Cardiac fibroblast (primary cell): ENCODE measurements around the gene TBC1D14.

Experiments used
- DNase-seq, 2 donors: peaks; one replicate each; pipeline versions ENCODE4 v3.0.0 to v3.0.0-alpha.2; 2010; ENCODE audit warnings: low read depth in 2 of 2
- H3K4me3 ChIP-seq, 2 donors: replicated peaks in 1 of 2; 1 replicate in 1 of 2; 2 replicates in 1 of 2; pipeline ENCODE4 v1.5.1; 2011; ENCODE audit warnings: low read depth in 2 of 2, low read length in 2 of 2, mild to moderate bottlenecking in 2 of 2, moderate library complexity in 1 of 2
- TF ChIP-seq, protein P1 (sequence below): IDR thresholded peaks from one replicate; pipeline ENCODE4 v1.5.1; 2011; ENCODE audit warnings: low read depth, mild to moderate bottlenecking, low read length, inconsistent platforms

Gene TBC1D14

DNA sequence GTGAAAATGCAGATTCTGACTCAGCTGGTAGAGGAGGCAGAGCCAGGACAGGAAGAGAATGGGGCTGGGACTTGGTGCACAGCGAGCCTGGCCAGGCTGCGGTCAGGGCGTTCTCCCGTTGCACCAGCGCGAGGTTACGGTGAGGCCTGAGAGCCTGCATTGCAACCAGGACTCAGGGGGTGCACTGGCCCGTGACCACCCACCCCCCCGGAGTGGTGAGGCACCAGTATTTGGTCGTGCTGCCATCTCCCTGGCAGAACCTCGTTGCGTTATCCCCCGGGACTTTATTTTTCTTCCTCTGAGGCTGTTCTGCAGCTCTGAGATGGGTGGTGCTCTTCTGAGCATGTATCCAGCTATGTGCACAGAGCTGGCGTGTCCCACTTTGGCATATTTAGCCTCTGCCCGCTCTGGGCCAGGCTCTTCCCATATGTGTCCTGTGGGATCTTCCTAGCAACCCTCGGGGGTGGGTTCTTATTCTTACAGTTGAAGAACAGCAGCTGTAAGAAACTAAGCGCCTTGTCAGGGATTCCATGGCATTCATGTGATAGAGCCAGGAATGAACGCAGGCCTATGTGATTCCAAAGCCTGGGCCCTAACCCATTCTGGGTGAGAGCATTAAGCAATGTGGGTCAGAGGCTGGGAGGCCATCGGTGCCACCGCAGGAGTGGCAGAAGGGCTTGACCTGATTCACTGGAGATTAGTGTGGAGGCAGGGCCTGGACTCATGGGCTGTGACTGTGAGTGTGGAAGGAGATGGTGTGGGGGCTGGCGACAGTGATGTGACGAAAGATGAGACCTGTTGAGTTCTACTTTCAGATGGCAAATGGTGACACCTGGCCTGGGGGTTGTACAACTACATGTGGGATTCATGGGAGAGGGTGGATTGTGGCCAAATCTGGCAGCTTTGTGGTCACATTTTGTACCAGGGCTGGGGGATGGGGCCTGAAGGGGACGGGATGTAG lies 136.6 kb downstream of the TBC1D14 start:
- no peak for DNase-seq
- TF ChIP-seq, protein P1, sequence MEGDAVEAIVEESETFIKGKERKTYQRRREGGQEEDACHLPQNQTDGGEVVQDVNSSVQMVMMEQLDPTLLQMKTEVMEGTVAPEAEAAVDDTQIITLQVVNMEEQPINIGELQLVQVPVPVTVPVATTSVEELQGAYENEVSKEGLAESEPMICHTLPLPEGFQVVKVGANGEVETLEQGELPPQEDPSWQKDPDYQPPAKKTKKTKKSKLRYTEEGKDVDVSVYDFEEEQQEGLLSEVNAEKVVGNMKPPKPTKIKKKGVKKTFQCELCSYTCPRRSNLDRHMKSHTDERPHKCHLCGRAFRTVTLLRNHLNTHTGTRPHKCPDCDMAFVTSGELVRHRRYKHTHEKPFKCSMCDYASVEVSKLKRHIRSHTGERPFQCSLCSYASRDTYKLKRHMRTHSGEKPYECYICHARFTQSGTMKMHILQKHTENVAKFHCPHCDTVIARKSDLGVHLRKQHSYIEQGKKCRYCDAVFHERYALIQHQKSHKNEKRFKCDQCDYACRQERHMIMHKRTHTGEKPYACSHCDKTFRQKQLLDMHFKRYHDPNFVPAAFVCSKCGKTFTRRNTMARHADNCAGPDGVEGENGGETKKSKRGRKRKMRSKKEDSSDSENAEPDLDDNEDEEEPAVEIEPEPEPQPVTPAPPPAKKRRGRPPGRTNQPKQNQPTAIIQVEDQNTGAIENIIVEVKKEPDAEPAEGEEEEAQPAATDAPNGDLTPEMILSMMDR: no peak
- no peak overlapping the region for H3K4me3 ChIP-seq

DNA sequence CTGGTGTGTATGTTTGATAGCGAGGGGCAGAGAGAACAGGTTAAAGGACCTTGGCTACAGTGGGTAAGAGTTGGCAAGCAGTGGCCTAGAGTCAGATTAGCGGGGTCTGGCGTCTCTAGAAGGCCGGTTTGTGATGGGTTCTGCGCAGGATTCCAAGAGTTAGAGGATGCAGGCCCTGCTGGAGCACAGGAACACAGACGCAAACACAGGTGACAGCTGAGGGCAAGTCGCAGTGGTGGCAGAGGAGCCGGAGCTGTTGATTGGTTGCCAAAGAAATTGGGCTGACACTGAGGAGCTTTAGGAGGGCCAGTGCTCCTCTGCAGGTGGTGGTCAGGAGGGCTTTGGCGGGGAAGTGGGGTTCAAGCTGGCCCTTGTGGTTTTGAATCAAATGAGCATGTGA lies 137.3 kb downstream of the TBC1D14 start:
- no peak overlapping the region for H3K4me3 ChIP-seq
- TF ChIP-seq, protein P1: no peak
- DNase-seq: no peak

DNA sequence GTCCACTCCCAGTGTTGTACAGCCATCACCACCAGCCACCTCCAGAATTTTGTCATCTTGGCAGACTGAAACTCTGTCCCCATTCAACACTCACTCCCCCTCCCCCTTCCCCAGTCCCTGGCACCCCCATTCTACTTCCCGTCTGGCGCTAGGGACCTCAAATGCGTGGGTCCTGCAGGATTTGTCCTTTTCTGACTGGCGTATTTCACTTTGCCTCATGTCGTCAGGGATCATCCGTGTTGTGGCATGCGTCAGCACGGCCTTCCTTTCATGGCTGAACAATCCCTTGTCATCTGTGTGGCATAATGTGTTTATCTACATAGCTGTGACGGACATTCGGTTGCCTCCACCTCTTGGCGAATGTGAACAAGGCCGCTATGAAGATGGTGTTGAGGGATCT lies 139.0 kb downstream of the TBC1D14 start:
- TF ChIP-seq, protein P1: no peak
- DNase-seq: no peak
- no peak overlapping the region for H3K4me3 ChIP-seq

DNA sequence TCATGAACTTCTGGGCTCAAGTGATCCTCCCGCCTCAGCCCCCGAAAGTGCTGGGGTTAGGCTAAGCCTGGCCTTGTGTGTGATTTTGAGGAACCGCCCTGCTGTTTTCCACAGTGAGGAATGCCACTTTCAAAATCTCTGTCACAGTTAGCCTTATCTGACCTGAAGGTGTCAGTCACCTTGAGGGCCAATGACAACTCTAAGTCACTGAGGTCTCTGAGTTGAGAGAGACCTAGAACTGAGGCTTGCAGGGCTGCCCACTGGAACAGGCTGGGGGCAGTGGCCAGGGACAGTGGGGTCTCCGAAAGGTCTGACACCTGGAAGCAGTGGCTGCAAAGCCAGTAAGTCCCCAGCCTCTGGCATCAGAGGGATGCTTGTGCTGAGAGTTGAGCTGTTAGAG lies 139.7 kb downstream of the TBC1D14 start:
- DNase-seq: no peak
- TF ChIP-seq, protein P1: no peak
- H3K4me3 ChIP-seq: no peak overlapping the region

DNA sequence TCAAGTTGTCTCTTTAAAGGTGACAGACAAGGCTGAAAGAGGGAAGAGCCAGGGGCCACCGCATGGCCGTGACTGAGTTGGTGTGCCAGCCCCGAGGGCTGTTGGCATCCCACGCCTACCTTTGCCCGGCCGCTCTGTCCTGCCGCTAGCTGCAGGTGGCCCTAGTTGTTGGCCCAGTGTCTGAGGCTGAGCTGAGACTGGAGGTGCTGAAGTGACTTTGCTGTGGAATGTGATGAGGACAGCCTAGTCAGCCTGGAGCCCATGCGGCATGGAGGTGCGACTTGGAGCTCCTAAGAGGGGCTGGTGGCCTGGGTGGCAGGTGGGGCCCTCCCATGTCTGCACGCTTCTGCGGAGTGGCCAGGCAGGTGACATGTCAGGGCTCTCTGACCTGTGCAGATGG lies 140.1 kb downstream of the TBC1D14 start:
- no peak overlapping the region for H3K4me3 ChIP-seq
- DNase-seq: no peak
- TF ChIP-seq, protein P1: no peak

DNA sequence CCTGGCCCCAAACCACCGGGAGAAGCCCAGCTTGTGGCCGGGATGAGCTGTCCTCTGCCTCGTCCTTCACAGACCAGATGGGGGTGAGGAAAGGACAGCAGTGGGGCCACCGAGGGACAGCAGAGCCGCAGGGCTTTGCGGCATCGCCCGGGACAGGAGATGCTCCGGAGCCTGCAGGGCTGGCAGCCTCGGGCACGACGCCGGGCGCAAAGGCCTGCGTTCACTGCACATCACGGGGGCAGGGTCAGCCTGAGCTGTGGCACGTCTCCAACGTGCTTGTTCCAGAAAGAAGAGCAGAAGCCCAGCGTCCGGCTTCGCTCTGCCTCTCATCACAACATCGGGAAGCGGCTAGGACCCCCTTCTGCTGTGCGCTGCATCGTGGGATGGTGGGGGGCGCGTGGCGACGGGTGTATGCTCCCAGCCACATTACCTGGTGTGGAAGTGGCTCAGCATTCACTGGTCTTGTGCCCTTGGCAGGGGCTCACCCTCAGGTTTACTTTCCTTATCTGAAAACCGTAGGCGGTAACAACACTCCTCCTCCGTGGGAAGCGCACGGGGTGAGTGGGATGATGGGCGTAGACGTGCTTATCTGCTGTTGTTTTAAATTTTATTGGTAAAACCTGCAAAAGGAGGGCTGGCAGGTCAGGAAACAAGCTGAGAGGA lies 141.0 kb downstream of the TBC1D14 start:
- H3K4me3 ChIP-seq: no peak overlapping the region
- TF ChIP-seq, protein P1: no peak
- DNase-seq: no peak
